ENCODE results near the gene FGFRL1.

GRCh38 chr4:1041147-1041935 lies 29.9 kb downstream of the FGFRL1 start:
- TF ChIP-seq YY1 (IDR thresholded peaks at IDR 0.05; ENCODE audit: insufficient read depth, insufficient read length) (no peak), ZNF274 (IDR thresholded peaks at IDR 0.05; ENCODE audit: low read depth, low read length) (no peak)
